Stimulated activated CD4-positive, alpha-beta T cell treated with anti-CD3 and anti-CD28 coated beads, Interleukin-4, amount 100 ng/mL, for 24 hours (primary cell): ENCODE data around the gene WNK1.
"Not testable (repeated sequence)": the region's sequence is repeated elsewhere in the genome, so short reads cannot be mapped to it uniquely, and the experiment has no call there.

ENCODE experiments used
- DNase-seq: peaks from one replicate; pipeline ENCODE4 v3.0.0-alpha.2; 2020

Gene WNK1

DNA sequence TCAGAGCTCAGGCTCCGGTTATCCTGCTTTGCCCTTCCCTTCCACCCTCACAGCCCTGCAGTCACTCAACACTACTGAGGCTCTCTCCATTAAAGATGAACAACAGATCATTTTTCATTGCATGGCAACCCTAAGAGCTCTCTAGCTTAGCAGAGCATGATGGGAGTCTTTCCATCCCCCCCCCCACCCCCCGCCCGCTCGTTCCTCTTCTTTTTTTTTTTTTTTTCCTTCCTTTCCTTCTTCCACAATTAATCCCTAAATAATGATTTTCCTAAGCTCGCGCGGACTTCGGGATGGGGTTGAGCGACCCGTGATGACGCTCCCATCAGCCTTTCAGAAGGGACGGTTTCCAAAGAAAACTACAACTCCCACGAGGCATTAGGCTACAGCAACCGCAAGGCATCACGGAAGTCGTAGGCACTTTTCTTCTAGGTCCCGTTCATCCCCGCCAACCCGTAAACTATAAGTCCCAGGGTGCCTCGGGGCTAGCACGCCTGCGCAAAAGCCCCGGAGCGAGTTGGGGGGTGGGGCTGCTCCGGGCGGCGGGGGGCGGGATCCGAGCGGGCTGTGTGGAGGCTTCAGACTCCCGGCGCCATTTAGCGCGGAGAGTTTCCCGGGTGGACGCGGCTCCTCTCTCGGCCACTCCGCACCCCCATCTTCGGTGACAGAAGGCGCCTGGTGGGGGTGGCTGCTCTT lies at the start of gene WNK1:
Gene WNK1, plus strand, starts transcription at position 581 of the 696 bp plus-strand sequence. CDS start 987 bp downstream, outside the sequence.
- DNase-seq, result peak; percentile 97

DNA sequence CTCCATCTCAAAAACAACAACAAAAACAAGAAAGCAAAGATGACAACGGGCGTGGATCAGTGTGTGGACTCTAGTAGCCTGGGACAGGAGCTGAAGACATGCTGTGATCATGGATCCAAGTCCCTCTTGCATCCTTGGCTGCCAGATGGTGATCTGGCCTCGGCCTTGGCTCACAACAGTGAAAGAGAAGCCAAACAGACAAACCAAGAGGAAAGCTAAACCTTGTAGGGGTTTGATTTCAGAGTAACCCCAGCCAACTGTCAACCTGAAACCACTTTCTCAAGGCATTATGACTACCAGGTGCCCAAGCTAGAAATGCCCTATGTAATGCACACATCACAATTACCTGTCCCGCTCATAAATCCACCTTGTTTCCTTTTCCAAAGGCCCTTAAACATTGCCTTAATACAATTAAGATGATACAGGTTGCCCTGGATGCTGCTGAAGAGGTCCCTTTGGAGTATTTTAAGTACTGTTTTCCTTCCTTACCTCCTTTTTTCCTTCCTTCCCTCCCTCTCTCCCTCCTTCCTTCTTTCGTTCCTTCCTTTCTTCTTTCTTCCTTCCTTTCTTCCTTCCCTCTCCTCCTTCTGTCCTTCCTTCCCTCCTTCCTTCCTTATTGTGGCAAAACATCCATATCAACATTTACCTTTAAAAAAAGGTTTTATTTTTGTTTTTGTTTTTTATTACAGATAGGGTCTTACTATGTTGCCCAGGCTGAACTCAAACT lies 47.7 kb upstream of the WNK1 start:
- DNase-seq, result no peak

DNA sequence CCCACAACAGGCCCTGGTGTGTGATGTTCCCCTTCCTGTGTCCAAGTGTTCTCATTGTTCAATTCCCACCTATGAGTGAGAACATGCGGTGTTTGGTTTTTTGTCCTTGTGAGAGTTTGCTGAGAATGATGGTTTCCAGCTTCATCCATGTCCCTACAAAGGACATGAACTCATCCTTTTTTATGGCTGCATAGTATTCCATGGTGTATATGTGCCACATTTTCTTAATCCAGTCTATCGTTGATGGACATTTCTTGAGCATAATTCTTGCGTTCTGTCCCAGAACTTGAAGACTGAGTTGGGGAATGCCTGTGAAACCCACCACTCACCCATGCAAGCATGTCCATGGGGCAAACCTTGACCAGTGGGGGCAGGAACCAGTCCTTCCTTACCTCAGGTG lies 44.3 kb upstream of the WNK1 start:
- DNase-seq, result not testable (repeated sequence)

DNA sequence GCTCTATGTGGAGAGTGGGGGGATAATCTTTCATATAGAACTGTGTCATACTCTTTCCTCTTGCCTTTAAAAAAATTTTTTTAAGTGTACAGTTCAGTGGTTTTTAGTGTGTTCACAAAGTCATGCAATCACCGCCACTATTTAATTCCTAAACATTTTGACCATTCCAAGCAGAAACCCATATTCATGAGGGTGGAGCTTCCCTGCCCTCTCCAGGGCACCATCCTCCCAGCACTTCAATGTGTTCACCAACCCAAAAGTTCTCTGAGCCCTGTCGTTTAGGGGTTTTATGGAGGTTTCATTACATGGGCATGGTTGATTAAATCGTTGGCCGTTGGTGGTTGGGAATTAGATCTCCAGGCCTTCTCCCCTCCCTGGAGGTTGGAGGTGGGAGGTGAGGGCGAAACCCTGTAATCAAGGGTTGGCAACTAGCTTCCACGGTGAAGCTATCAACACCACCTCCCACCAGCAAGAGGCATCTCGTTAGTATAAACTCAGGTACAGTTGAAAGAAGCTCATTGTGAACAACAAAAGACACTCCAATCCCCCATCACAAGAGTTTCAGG lies 42.8 kb upstream of the WNK1 start:
- DNase-seq, result no peak

DNA sequence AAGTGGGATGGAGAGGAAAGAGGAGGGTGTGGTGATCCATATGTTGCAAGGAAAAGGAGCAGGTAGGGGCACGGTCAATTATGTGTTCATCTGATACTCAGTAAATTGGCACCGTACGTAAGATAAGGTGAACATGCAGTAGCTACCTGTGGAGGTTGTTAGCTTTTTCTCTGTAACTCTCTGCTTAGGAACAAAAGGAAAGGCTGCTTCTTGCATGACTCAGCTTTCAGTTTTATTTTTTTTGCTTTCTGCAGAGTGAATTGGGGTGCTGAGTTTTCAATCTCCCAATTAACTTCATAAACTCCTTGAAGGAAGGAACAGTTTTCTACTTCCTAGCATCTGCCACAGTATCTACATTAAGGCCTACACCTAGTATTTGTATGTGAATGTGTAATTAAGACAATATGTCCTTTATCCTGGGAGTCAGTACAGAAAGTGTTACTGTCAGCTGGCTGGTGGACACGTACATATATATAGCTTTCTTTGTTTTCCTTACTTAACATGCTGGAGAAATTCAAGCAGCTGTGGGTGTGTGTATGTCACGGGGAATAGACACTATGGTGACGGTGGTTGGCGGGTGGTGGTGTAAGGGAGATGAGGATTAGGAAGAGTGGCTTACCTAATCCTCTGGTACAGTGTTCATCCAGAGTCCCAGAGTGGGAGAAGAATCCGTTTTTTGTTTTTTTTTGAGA lies 40.1 kb upstream of the WNK1 start:
- DNase-seq, result no peak

DNA sequence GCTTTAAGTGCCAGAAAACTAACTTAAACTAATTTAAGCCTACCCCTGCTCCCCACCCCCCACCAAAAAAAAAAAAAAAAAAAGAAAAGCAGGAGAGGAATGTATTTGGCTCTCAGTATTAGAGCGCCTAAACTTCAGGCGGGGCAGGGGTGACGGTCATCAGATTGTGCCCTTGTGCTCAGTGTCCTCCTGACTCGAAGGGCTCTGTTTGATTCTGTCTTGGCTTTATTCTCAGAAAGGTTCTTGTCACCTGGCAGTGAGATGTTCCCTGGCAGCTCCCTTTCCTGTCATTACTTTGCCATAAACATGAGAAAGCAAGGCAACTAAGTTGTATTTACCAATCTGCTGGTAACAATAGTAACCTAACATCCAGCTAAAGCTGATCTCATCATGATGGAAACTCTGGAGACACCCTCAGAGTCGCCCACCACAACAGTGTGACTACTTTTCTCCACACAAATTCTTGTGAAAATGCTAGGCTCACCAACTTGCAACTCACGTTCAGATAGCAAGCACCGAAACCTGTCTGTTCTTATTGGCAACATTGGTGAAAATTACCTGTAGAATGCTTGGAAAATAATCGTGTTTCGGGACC lies 39.0 kb upstream of the WNK1 start:
- peak; percentile 65 for DNase-seq

DNA sequence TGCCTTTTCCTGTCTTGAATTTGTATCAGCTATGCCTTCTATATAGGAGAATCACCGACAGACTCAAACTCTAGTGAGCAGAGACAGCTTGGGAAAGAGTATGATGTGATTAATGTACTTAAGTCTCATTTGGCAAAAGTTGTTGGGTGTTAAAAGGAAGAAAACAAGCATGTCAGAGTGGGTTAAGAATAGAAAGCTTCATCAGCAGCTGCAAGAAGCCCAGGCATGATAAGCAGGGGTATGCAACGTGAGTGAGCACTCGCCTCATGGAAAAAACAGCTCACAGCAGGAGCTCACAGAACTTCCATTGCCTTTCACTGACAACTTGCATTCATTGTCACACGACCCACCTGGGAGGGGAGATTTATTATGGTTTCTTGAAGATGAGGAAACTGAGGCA lies 35.9 kb upstream of the WNK1 start:
- peak; percentile 66 for DNase-seq

DNA sequence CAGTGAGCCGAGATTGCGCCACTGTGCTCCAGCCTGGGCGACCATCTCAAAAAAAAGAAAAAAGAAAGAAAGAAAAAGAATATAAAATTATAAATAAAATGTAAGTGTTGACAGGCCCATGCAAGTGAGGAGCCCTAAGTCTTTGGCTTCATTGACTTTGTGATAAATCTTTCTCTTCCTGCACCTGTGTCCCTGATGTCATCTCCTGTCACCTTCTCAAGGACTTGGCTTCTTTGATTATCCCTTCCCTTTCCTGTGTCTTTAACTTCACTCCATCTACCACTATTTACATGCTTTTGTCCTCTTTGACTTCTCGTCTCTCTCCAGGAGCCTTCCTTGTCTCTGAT lies 33.6 kb upstream of the WNK1 start:
- no peak for DNase-seq

DNA sequence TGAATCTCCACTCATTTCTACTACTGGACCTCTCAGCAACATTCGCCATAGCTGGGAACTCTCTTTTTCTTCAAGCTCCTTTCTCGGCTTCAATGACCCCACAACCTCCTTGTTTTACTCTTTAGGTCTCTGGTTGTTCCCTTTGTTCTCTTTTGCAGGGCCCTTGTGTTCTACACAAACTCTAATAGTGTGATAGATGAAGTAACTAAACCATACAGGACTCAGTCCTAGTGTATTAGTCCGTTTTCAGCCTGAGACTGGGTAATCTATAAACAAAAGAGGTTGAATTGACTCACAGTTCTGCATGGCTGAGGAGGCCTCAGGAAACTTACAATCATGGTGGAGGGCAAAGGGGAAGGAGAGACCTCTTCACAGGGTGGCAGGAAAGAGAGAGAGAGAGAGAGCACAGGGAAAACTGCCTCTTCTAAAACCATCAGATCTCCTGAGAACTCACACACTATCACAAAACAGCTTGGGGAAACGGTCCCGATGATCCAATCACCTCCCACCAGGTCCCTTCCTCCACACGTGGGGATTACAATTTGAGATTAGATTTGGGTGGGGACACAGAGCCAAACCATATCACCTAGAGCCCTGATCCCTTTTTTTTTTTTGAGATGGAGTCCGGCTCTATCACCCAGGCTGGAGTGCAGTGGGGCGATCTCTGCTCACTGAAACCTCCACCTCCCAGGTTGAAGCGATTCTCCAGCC lies 32.0 kb upstream of the WNK1 start:
- DNase-seq, result no peak

DNA sequence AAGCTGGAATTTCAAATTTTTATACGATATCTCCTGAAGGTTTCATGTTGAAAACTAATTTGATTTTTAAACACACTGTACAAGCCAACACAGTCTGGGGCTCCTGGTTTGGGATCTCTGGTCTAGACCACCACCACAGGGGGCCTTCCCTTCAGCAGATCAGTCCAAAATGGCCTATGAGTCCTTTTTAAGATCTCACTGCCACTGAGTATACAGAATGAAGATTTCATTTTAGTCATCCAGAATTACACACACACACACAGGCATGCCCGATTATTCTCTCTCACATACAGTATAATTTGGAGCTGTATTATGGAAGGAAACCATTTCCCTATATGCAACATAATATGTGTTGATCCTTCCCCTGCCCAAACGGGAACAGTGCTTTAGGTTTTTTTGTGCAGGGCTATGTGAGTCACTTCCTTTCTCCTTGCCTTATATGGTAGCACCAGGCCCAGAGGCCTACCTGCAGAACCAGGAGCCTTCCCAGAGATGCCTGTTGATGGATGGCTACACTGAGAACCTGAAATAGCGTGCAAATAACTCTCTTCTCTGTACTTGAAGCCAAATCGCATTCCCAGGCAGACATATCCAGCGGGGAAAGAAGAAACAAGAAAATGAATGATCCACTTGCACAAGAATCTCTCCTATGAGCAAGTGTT lies 28.1 kb upstream of the WNK1 start:
- DNase-seq, result peak; percentile 11

DNA sequence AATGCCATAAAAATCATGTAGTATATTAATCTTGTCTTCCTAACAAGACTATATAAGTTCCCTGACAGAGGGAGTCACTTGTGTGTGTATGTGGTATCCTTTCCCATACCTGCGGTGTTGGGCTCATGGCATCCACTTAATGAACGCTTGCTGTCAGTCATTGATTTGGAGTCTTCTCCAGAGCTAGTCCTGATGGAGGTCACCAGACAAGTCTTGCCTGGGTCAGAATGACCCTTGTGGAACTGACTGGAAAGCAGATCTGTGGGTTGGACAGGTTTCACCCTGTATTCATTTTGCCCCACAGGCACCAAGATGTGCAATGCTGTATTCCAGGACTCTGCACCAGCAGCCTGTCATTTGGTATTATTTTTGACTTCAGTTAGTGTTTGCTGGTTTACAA lies 27.3 kb upstream of the WNK1 start:
- no peak for DNase-seq

DNA sequence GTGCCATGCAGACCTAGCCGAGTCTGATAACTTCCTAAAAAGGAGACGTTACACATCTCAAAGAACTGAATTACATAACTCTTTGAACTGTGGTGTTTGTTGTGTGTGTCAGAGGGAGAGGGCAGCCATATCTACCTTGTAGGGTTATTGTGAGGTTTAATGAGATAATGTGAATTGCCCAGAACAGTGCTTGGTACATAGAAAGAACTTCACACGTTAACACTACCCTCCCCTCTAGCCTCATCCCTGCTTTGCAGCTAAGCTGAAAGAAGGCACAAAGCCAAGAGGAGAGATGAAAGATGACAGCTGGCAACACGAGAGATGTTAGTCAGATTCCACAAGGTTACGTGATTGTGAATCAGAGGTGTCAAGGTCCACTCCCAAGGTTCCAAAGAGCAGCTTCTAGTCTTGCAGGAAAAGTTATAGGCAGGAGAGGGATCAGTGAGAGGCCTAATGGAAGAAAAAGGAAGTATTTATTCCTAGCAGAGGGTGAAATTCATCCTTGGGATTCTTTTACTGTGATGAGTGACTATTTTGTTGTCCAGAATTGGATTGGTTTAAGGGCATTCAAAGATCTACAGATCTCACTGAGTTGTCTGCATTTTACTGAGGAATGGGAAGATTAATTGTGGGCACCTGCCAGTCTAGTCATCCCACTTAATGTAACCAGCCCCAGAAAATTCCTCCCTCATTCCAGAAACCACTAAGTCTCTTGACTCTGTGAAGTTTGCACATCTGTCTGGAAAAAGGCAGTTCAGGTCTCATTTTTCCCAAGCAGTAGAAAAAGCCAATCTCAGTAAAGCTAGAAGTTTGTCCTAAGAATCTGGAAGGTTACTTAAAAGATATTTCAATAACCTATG lies 25.9 kb upstream of the WNK1 start:
- peak; percentile 14 for DNase-seq

DNA sequence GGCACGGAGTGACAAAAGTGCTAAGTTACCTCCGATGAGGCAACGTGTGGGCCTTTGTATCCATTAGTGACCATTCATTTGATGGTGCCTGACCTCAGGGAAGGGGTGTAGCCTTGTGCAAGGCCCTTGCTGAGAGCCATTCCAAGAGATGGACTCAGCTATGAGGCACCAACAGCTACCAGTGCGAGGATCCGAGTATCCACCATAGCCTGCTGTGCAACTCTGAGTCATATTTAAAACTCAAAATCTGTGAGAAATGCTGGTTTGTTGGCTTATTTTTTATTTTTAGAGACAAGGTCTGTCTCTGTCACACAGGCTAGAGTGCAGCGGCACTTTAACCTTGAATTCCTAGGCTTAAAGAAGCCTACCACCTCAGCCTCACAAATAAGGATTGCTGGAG lies 25.1 kb upstream of the WNK1 start:
- DNase-seq, result no peak

DNA sequence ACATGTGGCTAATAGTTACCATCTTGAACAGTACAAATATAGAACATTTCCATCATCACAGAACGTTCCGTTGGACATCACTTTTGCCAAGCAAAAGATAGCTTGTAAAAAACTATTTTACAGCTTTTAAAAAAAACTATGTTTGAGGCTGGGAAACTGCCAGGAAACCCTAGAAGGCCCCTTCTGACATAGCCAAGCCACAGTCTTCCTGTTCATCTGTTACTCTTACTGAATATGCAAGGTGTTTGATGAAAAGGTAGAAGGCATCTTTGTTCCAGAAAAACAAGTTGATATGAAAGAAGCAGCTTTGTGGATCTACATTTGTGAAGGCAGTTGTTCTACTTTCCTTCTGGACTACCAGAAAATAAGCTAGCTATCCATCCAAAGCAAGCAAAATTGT lies 23.6 kb upstream of the WNK1 start:
- no peak for DNase-seq

DNA sequence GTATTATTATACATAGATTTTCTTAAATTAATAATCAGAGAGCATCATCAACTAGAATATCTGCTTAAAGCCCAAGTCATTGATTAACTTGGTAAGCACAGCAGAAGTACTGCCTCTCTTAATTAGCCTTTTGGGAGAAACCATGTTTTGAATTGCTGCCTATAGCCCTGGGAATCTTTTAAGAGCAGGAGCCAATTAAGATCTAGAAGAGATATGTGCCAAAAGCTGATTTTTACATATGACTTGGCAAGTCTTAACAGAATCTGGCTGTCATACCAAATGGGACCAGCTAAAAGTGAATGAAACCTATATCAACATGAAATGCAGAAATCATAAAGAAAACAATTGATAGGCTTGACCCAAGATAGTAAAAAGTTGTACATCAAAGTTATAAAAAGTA lies 23.2 kb upstream of the WNK1 start:
- DNase-seq, result no peak

DNA sequence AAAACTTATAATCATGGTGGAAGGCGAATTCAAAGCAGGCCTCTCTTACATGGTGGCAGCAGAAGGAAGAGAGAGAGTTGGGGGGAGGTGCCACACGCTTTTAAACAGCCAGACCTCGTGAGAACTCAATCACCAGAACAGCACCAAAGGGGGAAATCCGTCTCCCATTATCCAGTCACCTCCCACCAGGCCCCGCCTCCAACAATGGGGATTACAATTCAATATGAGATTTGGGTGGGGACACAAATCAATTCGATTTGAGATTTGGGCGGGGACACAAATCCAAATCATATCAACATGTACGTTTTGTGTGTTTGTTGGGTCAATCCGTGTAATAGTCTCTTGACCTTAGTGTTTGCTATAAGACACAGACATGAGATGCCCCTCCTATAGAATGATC lies 21.8 kb upstream of the WNK1 start:
- no peak for DNase-seq

DNA sequence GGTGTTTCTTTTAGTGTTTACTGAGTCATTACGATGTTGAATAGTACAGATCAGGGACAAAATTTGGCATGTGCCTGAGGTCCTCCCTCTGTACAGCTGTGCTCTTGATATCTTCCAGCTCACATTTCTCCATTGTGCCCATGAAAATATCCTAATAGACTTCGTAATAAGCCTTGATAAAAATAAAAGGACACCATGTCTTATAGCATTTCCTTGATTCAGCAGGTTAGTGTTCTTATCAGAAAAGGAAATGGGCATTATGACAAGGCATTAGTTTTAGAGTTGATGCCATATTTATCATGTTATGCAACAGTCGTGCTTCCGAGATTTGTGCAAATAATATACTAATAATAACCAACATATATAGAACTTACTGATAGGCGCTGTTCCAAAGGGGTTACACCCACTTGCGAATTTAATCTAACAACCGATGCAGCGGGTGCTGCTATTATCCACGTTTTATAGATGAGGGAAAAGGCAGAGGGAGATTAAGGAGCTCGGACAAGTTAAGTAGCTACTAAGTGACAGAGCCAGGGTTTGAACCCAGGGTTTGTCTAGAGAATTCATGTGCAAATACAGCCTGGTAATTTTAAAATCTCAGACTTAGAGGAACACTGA lies 15.1 kb upstream of the WNK1 start:
- DNase-seq, result no peak

DNA sequence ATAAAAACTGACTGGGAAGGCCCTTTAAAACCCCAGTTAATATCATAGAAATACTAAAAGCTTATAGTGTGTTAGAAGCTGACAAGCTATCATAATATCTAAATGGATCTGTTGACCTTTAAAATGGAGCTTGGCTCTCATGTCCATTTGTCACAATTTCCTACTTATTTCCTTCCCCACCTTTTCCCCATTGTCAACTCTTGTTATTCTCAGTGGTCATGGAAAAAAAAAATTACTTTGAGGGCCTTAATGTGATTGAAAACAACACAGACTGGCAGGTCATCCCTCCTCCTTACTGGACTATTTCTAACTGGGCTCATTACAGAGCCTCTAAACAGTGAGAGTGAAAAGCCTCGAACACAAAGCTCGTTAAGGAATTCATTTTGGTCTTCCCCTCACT lies 13.7 kb upstream of the WNK1 start:
- DNase-seq, result no peak

DNA sequence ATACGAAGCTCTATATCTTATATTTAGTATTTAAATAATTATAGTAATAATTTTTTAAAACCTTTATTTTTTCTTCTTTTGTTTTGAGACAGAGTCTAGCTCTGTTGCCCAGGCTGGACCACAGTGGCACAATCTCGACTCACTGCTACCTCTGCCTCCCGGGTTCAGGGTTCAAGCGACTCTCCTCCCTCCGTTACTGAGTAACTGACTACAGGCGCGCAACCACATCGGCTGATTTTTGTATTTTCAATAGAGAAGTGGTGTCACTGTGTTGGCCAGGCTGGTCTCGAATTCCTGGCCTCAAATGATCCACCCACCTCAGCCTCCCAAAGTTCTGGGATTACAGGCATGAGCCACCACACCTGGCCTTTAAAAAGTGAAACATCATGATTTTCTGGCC lies 13.0 kb upstream of the WNK1 start:
- no peak for DNase-seq

DNA sequence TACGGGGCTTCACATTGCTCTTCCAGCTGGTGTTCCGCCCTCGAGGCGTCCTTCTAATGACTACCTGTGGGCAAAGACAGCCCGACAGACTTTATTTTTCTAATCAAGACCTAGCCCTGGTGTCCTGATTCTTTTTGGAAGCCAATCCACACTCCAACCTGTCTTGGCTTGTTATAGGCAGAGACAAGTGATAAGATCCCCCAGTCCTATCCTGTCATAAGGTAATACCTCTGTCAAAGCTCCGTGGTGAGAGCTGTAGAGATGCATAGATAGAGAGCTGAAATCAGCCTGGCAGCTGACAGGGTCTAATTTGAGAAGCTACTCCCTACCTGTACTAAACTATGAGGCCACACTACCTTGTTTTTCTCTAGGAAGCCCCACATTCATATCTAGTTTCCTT lies 11.5 kb upstream of the WNK1 start:
- no peak for DNase-seq

DNA sequence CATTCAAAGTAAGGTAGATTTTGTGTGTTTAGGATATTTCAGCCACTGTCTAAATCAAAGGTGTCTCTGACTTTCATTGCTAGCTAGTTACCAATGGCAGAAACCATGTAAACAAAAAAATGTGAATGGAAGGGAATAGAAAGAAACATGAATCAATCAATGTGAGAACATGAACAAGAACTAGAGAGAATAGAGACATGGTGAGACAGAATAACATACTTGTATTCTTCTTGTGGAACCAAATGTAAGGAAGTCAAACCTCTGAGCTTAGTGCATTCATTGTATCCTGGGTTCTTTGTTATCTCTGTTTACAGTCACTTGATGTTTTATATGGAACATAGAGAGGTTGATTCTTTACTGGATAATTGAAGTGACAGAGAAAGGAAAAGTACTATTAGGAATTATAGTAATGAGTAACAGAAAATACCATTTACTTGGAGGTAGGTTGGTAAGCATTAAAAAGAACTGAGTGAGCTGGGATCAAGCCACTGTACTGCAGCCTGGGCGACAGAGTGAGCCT lies 2.6 kb upstream of the WNK1 start:
- no peak for DNase-seq
